ENCODE data around the gene MAP3K15.
"Not testable (repeated sequence)": the region's sequence is repeated elsewhere in the genome, so short reads cannot be mapped to it uniquely, and the experiment has no call there.

Gene MAP3K15

DNA sequence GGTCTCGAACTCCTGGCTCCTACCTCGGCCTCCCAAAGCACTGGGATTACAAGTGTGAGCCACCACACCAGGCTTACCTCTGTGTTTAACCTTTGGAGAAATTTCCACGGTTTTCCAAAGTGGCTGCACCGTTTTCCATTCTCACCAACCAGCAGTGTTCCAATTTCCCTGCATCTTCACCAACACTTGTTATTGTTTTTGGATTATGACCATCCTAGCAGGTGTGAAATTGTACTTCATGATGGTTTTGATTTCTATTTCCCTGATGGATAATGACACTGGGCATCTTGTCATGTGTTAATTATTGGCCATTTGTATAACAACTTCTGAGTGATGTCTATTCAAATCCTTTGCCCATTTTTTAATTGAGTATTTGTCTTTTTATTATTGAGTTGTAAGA lies 2.7 kb upstream of the MAP3K15 start:
- no peak for DNase-seq

DNA sequence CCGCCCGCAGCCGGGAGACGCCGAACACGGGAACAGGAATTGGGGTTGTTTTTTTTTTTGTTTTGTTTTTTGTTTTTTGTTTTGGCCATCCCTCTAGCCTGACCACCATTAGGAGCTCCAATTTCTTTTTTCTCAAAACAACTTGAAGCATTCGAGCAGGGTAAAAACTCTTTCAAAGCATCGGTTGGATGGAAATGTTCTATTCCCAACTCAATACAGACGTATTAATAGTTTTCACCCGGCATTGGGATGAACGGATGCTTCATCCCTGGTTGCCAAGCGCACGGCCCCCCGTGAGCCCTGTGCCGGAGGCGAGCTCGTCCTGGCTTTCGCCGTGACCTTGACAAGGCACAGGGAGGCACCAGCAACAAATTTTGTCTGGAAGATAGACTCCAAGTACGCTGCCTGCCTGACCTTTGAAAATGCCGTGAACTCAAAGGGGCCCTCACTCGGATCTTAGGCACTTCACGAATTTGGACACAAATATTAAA lies 352 bp upstream of the MAP3K15 start:
- no peak for DNase-seq

DNA sequence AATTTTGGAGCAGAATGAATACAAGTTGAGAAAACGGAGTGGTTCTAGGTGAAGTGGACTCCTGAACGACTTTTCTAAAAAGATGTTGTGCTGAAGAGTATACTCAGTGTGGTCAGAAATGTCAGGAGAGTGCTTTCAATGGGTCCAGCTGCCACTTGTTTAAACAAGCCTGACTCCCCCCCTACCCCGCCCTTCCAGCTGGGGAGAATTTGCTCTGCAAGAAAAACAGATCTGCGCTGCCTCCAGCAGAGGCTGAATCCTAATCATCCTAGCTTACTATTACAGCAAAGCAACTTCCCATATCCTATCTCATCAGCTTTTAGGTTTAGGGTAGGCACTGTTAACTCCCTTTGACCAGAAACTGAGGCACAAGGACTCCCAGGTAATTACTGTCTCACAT lies 1.9 kb downstream of the MAP3K15 start:
- DNase-seq = no peak

DNA sequence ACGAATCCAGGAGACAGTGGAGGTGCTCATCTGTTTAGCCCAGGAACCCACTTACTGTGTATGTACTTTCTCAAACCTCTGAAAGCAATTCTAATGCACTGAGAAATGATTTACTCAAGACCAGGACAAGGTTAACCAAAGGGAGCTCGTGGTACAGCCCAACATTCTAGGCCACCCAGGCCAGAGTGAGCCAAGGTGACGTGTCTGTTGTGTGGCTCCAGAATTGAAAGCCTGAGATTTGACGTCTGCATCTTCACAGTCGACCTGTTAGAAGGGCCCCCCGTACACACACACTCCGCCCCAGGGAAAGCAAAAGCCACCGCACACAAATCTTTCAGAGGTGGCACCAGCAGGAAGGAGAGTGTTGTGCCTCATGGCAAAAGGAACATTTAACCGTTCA lies 2.3 kb downstream of the MAP3K15 start:
- no peak for DNase-seq

DNA sequence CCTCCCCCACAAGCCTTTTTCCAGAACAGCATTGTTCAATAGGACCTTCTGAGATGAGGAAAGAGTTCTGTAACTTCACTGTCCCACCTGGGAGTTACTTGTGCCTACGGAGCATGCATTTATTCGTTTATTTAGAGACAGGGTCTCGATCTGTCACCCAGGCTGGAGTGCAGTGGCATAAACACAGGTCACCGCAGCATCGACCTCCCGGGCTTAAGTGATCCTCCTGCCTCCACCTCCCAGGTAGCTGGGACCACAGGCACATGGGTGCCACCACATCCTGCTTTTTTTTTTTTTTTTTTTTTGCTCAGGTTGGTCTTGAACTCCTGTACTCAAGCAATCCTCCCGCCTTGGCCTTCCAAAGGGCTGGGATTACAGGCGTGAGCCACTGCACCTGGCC lies 2.9 kb downstream of the MAP3K15 start:
- DNase-seq = no peak

DNA sequence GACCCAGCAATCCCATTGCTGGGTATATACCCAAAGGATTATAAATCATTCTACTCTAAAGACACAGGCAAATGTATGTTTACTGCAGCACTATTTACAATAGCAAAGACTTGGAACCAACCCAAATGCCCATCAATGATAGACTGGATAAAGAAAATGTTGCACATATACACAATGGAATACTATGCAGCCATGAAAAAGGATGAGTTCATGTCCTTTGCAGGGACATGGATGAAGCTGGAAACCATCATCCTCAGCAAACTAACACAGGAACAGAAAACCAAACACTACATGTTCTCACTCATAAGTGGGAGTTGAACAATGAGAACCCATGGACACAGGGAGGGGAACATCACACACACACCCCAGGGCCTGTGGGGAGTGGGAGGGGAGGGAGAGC lies 3.5 kb downstream of the MAP3K15 start:
- not testable (repeated sequence) for DNase-seq

DNA sequence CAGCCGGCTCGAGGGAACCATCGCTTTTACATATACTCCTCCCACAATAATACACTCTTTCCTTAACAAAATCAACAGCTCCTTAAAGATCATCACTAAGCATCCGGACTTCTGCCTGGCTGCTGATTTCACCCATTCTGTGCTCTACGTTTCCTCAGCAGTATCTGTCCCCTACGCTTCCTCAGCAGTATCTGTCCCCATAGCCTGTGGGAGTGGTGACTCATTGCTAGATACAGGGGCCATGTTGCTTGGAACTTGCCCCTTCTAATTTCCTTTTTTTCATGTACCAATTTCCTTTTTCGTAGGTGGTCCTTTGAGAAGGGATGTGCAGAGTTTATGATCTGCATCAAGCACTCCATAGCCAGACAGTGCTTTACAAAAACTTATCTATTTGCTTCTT lies 18.6 kb downstream of the MAP3K15 start:
- no peak for DNase-seq

DNA sequence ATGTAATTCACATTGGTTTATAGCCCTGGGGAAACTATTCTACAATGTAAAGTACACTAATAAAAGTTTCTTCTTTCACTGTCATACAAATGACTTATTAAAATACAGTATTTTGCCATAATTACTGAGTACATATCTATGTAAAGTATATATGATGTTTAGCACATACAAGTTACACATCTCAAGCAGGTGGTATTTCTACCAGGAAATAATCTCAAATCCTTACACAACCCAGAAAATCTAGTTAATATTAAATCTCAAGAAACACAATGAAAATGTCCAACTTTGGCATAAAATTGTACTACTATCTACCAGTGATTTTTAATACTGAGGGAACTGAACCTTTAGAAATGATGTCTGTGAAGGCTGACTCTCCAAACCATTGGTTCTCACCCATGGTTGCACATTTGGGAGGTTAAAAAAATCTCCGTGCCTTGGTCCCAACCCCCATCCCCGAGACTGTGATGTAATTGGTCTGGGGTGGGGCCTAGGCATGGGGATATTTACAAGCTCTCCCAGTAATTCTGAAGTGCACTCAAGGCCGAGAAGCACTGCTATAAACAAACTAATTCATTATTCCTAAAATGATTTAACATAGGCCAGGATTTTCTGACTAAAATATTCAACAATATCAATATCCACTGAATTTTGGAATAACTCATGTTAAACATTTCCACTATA lies 27.6 kb downstream of the MAP3K15 start:
- no peak for DNase-seq

DNA sequence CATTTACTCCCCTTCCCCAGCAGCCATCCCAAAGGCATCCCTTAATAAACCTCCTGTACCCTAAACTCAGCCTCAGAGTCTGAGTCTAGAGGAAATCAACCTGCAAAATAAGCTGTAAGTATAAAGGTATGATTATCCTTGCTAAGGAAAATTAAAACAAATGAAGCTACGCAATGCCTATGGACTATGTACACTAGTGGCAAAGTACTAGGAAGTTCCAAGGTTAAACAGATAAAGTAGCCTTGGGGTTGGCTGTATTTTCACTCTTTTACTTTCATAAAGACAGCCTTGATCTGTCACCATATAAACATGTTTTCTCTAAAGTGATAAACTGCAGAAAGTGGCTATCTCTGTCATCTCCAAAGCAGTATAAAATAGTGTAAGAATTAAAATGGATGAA lies 35.9 kb downstream of the MAP3K15 start:
- no peak for DNase-seq

DNA sequence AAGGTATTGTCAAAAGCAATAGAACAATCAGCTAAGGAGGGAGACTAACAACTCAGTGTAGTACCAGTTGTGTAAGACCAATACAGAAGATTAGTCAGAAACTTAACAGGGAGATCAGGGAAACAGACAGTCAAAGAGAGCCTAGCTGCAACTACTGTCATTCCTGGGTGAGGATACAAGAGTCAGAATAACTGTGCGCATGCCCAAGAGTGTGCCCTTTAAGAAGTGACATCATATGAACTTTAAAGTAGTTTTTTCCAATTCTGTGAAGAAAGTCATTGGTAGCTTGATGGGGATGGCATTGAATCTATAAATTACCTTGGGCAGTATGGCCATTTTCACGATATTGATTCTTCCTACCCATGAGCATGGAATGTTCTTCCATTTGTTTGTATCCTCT lies 46.9 kb downstream of the MAP3K15 start:
- not testable (repeated sequence) for DNase-seq

DNA sequence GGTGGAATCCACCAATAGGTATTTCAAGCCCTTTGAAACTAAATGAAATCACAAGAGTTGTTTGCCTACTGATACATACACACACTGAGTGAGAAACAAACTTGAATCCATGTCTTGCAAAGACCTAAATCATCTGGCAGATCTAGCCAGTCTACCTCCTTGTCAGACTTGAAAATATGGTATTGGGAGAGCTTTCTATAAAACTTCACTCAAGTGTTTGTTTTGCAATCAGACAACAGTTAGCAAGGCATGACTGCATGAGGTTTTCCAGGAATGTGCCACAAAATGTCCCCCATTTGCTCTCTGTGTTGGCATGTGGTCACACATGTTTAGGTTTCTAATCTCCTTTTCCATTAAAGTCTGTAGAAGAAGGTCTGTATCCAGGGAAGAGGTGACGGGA lies 52.4 kb downstream of the MAP3K15 start:
- no peak for DNase-seq

DNA sequence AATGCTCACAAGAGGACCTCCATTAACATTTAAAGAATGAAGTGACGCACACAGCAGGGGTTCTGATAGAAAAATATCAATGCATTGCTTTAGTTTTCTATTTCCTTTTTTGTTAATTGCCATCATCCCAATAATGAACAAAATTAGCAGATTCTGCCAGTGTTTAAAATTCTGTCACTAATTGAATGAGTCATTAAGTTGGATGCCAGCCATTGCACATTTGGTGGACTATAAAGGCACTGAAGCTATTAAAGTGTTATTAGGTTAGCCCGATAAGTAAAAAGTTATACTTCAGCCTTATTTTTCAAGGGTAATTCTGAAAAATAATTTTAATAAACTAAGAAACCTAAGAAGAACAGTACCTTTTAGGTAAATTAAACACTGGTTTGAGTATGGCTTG lies 53.1 kb downstream of the MAP3K15 start:
- no peak for DNase-seq

DNA sequence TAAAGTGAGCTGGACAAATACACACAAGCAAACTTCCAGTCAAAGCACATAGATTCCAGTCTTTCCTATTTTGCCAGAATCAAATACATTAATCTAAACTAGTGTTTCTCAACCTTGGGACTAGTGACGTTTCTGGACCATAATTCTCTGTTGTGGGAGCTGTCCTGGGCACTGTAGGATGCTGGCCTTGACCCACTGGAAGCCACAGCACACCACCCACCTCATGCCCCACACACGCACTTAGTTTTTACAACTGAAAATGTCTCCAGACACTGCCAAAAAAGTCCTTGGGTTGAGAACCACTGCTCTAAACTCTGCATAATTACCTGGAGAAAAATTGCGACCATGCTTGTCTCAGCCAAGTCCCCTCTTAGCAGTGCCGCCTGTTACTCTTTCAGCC lies 57.6 kb downstream of the MAP3K15 start:
- DNase-seq = no peak

DNA sequence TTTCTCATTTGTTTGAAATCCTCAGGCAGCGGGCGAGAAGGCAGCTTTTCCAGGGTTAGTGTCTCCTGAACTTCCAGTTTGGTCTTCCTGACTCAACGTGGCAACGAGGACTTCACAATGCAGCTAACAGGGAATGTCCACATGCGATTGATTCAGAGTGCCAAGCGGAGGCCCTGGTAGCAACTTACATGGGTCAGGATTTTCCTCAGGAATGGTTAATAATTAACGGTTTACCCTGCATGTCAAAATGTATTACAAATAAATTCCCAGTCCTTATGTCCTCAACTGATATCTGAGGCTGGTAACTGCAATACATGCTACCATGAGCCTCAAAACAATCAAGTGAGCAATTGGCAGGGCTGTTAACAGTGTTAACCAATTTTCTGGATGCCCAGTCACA lies 67.2 kb downstream of the MAP3K15 start:
- no peak for DNase-seq

DNA sequence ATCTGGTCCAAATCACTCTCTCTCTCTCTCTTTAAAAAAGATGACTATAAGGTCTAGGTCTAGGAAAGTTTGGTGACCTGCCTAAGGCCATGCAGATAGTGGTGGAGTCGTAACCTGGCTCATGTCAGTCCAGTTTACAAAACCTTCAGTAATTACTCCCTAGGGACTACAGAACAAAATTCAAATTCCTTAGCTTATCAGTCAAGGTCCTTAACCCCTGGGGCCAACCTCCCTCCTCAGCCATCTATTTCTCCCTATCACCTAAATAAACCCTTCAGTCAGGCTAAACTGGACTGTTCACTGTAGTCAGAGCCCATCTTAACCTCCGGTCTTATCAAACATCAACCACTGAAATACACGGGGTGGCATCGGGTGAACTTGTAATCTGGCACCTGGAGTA lies 68.9 kb downstream of the MAP3K15 start:
- no peak for DNase-seq

DNA sequence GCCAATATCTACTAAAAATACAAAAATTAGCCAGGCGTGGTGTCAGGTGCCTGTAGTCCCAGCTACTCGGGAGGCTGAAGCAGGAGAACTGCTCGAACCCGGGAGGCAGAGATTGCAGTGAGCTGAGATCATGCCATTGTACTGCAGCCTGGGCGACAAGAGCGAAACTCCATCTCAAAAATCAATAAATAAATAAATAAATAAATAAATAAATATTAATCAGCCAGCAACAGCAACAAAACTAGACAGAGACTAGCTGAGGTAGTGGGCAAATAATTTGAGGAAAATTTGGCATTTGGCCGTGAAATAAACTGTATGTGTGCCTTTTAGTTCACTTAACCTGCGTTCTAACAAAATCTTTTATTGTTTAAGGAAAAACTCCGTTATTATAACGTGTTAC lies 69.5 kb downstream of the MAP3K15 start:
- not testable (repeated sequence) for DNase-seq

DNA sequence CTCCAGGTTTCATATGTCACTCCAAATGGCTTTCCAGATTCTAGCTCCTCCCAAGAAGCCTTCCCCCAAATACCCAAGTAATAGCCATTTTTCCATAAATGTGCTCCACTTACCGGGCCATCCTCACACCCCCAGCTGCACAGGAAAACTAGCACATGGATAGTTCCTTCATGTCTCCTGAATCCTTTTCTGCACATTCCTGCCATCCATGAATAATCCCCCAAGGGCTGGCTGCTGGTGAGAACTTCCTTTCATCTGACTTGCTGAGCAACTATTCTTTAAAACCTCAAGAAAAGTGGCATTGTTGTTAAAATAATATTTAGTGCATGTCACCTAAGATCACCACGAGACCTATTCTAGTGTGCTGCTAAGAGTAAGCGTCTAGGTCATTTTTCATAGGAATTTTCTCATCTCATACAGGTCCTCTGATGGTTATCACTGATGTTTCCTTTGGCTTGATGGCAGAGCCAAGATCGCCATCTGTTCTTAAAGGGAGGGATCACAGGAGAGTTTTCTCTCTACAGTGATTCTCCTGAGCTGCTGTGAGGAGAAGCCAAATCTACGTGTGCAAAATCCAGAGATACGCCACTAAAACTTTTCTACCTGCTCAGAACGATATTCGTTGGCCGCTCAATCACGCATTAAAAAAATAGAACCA lies 71.3 kb downstream of the MAP3K15 start:
- no peak for DNase-seq

DNA sequence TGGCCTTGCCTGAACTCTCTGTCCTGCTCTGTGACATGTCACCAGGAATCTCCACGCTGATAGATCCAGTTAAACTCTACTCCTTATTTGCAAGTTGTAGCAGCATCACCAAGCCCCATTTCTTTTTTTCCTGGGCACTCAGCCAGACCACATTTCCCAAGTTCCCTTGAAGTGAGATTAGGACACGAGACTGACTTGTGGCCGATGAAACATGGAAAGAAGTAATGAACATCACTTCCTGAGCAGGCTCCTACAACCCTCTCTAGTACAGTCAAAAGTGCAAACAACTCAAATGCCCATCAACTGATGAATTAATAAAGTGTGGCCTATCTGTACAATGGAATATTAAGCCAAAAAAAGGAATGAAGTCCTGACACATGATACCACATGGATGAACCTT lies 74.6 kb downstream of the MAP3K15 start:
- no peak for DNase-seq

DNA sequence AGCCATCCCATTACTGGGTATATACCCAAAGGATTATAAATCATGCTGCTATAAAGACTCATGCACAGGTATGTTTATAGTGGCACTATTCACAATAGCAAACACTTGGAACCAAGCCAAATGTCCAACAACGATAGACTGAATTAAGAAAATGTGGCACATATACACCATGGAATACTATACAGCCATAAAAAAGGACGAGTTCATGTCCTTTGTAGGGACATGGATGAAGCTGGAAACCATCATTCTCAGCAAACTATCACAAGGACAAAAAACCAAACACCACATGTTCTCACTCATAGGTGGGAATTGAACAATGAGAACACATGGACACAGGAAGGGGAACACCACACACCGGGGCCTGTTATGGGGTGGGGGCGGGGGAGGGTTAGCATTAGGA lies 92.6 kb downstream of the MAP3K15 start:
- DNase-seq = not testable (repeated sequence)

DNA sequence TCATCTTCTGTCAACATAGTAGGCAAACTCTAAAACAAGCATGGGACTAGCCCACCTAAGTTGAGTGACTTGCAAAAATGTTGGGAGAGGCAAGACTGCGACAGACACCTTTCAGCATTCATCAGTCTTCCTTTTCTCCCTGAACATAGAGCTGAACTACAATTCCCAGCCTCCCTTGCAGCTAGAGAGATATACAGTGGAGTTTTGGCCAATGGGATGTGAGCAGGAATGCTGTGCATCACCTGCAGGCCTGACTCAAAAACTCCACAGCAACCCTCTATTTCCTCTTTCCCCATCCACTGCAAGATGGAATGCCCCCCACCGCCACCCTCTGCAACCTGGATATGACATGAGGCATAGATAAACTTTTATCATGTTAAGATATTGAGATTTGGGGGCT lies 105.0 kb downstream of the MAP3K15 start:
- DNase-seq = no peak

DNA sequence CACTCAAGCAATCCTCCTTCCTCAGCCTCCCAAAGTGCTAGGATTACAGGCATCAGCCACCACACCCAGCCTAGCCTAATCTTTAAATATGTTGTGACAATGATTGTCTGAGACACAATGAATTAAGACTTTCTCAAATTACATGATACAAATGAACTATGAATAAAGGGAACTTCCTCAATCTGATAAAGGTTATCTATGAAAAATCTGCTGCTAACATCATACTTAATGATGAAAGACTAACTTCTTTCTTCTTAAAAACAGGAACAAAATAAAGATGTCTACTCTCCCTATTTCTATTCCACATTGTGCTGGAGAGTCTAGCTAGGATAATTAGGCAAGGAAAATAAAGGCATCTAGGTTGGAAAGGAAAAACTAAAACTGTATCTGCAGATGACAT lies 111.6 kb downstream of the MAP3K15 start:
- DNase-seq = no peak

DNA sequence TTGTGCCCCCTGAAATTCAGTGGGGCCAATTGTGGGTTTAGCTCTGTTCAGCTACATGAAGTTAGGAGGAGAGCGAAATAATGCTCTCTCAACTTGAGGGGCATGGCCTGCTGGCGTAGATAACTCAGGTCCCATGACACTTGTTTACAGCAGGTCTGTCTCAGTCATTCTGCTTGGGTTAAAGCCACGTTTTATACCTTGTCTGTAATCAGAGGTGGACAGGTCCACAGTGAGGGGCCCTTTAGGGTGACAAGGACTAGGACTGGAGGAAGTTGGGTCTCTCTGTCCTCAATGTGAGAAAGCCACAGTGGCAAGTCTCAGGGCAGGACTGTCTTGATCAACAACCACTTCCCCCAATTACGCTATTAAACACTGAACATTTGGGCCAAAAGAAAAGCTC lies 122.6 kb downstream of the MAP3K15 start:
- DNase-seq = no peak

DNA sequence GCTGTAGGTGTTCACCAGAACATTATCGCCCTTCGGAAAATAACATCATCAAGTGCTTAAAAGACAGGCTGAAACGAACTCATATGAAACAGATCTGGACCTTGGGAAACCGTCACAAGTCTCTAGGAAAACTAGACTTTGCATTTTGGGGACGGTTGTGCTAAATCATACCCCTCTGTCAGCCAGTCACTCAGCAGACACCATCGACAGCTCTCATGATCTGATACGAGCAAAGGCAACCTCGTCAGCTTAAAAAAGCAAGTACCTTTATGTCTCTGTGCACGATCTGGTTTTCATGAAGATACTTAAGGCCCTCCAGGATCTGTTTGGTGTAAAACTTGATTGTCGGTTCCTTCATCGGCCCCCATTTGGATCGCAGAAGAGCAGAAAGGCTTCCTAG lies 123.2 kb downstream of the MAP3K15 start:
- no peak for DNase-seq

DNA sequence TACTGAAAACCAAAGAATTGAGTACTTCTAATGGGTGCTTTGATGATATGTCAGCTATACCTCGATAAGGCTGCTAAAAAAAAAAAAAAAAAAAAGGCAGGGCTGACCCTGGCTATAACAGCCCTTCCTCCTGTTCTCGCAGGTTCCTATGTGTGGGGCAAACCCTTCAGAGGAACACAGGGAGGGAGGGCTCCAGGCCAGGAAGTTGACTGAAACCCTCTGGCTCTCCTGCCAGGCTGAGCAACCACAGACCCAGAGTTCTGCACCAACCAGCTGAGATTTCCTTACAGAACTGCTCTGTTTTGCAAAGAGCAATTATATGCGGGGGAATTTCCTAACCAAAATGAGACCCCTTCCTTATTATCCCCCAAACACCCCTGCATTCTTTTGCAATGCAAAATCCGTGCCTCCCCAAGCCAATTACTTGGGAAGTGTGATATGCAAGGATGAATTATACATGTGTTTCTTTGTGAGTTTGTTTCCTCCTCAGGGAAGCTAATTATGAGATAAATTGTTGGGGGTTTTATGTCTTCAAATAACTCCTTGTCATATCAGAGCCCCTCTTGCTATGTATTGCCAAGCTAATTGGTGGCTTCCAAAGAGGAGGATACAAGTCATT lies 126.0 kb downstream of the MAP3K15 start:
- no peak for DNase-seq

DNA sequence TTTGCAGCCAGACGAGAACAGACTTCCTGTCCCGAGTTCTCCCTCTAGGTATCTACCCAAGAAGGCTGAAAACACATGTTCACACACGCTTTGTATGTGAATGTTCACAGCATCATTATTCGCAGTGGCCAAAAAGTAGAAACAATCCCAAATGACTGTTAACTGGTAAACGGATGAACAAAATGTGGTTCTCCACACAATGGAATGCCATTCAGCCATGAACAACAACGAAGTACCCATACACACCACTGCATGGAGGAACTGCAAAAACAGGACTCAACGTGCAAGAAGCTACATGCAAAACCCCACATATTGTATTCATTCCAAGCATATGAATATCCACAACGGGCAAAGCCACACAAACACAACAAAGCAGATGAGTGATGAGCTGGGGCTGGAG lies 126.6 kb downstream of the MAP3K15 start:
- DNase-seq = no peak

Measured in activated CD8-positive, alpha-beta memory T cell treated with anti-CD3 and anti-CD28 coated beads, Interleukin-2, amount 50 U/mL, for 4 hours (primary cell).